Upper lobe of right lung (tissue), 1 donor: ENCODE results near the gene HINT3. TPM values are rescaled to one million over a fixed set of nuclear protein-coding genes. Genes with fewer than 3 reads are reported as not detected.

Experiments used
- ATAC-seq: fragments of 200-7000 bp; cut with Tn5 transposase; one replicate; pipeline ENCODE4 v1.9.1; 2020; ENCODE audit warnings: mild to moderate bottlenecking, moderate library complexity
- DNase-seq: peaks from one replicate; pipeline ENCODE4 v3.0.0-alpha.2; 2020
- H3K27ac ChIP-seq: fragments of 200-600 bp; one replicate; pipeline ENCODE4 v1.8.0; 2022
- H3K27me3 ChIP-seq: fragments of 200-600 bp; one replicate; pipeline ENCODE4 v1.8.0; 2022; ENCODE audit warnings: mild to moderate bottlenecking
- H3K36me3 ChIP-seq: fragments of 200-600 bp; one replicate; pipeline ENCODE4 v1.8.0; 2022
- H3K4me1 ChIP-seq: fragments of 200-600 bp; one replicate; pipeline ENCODE4 v1.8.0; 2022
- H3K4me3 ChIP-seq: fragments of 200-600 bp; one replicate; pipeline ENCODE4 v1.8.0; 2022; ENCODE audit warnings: mild to moderate bottlenecking
- H3K9me3 ChIP-seq: fragments of 200-600 bp; one replicate; pipeline ENCODE4 v1.8.0; 2022
- intact Hi-C: fragments of 100-400 bp; cut with DNase I; formaldehyde crosslinking; loops from one replicate; pipeline ENCODE4 v1.11.0; 2022
- total RNA-seq: library from RNA; stranded (reverse); fragmentation: NEBNext Ultra II Directional; extraction: Animal tissue kit (Norgen Biotek cat#: 25700); gene quantifications from one replicate; pipeline ENCODE4 v1.2.1, GENCODE V29; 2021
- TF ChIP-seq, protein P1 (sequence below): fragments of 200-600 bp; IDR thresholded peaks from one replicate; pipeline ENCODE4 v1.8.0; 2022; ENCODE audit warnings: antibody characterized with exemption
- donor health status: DM: no; HTN: yes; CAD: no; lungs with severe emphysema.

The HINT3 gene
- total RNA-seq, 1 donor from 2014 or later = 27.9 TPM

DNA sequence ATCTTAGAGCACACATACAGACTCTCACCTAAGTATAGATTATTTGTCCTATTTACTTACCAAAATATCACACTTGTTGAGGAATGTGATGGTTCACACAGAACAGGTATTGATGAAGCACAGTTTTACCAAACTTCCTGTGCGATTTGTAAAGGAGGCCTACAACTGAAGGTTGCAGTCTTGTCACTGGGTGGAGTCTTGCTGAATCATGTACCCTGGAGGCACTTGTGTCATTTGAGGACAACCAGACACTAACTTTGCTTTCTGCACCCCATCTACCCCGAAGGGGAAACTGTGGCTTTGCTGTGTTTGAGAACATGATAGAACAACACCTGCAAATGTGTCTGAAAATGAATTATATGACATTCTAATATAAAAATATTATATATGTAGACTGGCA lies 32.4 kb upstream of the HINT3 start:
- Histone ChIP-seq H3K4me3 (no peak overlapping the region), H3K27ac (no peak overlapping the region), H3K4me1 (peaks cover 12% of the 10 kb centered on the region), H3K9me3 (no peaks in the 10 kb centered on the region), H3K36me3 (peaks cover 70% of the 10 kb centered on the region), H3K27me3 (no peaks in the 10 kb centered on the region)
- intact Hi-C loops = no loop called here
- ATAC-seq (no peak), DNase-seq (no peak)
- TF ChIP-seq, protein P1, sequence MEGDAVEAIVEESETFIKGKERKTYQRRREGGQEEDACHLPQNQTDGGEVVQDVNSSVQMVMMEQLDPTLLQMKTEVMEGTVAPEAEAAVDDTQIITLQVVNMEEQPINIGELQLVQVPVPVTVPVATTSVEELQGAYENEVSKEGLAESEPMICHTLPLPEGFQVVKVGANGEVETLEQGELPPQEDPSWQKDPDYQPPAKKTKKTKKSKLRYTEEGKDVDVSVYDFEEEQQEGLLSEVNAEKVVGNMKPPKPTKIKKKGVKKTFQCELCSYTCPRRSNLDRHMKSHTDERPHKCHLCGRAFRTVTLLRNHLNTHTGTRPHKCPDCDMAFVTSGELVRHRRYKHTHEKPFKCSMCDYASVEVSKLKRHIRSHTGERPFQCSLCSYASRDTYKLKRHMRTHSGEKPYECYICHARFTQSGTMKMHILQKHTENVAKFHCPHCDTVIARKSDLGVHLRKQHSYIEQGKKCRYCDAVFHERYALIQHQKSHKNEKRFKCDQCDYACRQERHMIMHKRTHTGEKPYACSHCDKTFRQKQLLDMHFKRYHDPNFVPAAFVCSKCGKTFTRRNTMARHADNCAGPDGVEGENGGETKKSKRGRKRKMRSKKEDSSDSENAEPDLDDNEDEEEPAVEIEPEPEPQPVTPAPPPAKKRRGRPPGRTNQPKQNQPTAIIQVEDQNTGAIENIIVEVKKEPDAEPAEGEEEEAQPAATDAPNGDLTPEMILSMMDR = no peak

DNA sequence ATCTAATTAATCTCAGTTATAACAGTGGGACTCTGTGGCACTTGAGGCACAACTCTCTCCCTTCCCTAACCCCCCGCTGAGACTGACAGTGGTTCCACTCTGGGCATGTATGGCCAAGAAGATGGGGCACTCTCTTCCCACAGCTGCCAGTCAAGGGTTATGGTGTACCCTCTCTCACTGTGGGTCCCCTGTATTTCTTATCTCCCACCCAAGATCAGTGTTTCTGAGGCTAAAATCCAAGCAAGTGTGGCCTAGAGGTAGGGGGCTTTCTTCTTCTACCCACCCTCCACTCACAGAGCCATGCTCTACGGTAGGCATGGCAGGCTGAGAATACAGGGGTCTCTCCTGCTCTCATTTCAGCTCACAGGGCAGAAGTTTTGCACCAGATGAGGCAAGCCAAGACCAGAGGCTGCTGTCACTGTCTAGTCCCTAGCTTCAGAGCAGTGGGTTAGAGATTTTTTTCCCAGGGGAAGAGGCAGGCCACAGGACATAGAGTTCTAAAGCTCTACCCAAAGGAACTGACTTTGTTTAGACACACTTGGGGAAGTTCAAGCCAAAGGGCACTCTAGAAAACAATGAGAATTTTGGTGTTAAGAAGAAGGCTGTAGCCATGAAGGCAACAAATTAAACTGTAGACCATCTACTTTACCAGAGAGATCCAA lies 31.7 kb upstream of the HINT3 start:
- Histone ChIP-seq H3K36me3 (peaks cover 76% of the 10 kb centered on the region), H3K27ac (no peak overlapping the region), H3K4me3 (no peak overlapping the region), H3K4me1 (peaks cover 12% of the 10 kb centered on the region), H3K27me3 (no peaks in the 10 kb centered on the region), H3K9me3 (no peaks in the 10 kb centered on the region)
- TF ChIP-seq, protein P1 = no peak
- ATAC-seq (peak; percentile 33), DNase-seq (no peak)
- intact Hi-C loops = no loop called here

DNA sequence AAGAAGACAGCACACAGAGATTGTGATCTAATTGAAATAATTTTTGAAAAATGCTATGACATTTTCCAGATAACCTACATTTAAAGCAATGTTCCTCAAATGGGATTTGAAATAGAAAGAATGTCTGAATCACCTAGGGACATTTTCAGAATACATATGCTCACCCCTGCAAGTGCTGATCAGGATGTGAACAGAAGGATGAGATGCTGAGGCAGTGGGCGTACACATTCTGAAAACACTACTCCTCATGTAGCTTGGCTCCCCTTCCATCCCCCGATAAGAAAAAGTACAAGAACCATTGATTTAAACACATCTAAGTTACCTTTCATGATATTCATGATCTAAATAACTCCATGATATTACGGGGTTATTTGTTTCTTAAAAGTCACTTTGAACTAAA lies 29.9 kb upstream of the HINT3 start:
- DNase-seq (no peak), ATAC-seq (no peak)
- Histone ChIP-seq H3K27ac (no peak overlapping the region), H3K27me3 (no peaks in the 10 kb centered on the region), H3K4me1 (peaks cover 12% of the 10 kb centered on the region), H3K4me3 (no peak overlapping the region), H3K36me3 (peaks cover 79% of the 10 kb centered on the region), H3K9me3 (no peaks in the 10 kb centered on the region)
- intact Hi-C loops = no loop called here
- TF ChIP-seq, protein P1 = no peak

DNA sequence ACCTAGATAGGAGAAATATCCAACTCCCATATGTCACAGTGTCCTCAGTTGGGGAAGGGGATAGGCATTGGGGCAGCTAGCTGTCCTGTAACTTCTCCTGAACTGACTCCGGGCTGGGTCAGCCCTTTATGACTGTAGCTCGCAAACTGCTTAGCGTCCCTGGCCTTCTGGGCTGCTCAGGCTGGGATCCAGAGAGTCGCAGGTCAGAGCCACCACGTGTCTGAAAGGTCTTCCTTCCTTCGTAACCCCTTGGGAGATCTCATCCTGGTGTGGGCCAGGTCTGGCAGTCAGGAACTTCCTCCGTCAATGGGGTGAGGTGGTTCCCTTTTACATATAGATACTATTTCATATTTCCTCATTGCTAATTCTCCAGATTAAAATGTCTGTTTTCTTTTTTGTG lies 28.8 kb upstream of the HINT3 start:
- Histone ChIP-seq H3K4me3 (no peak overlapping the region), H3K27me3 (no peaks in the 10 kb centered on the region), H3K9me3 (no peaks in the 10 kb centered on the region), H3K36me3 (peaks cover 69% of the 10 kb centered on the region), H3K27ac (peak overlapping the region; percentile 15), H3K4me1 (peaks cover 12% of the 10 kb centered on the region)
- intact Hi-C loops = no loop called here
- no peak for DNase-seq
- peak; percentile 59 for ATAC-seq
- TF ChIP-seq, protein P1 = no peak

DNA sequence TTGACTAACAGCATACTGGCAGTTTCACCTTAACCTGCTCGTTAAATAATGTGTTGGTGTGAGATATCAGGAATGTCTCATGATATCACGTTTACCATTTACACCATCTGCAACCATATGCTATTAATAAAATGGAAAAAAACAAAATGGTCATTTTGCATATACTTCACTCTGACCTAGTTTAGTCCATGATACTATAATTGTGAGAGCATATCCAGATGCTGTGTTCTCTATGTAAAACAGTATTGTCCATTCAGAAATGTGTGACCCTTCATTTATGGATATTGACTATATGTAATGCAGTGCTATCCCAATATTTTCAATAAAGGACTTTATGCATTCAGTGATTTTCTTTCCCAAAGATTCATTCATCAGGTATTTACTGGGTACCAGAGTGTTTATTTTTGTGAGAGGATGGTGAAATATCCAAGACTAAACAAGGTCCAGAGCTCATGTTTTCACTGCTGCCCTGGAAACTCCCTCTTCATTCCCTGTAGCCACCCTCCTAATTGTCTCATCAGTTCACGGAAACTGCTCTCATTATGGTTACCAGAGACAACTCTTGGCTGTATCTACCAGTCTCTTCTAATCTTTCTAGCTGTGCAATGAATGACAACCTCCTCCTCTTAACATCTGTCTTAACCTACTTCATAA lies 25.7 kb upstream of the HINT3 start:
- no peaks in the 10 kb centered on the region for H3K27me3 ChIP-seq
- DNase-seq = no peak
- no peak for ATAC-seq
- no peak overlapping the region for H3K4me3 ChIP-seq
- H3K4me1 ChIP-seq = no peaks in the 10 kb centered on the region
- TF ChIP-seq, protein P1 = no peak
- intact Hi-C loops = no loop called here
- no peaks in the 10 kb centered on the region for H3K9me3 ChIP-seq
- H3K27ac ChIP-seq = no peak overlapping the region
- peaks cover 44% of the 10 kb centered on the region for H3K36me3 ChIP-seq
